ENCODE results near the gene GNB1.
"Not testable (repeated sequence)": the region's sequence is repeated elsewhere in the genome, so short reads cannot be mapped to it uniquely, and the experiment has no call there.

GNB1 gene

DNA sequence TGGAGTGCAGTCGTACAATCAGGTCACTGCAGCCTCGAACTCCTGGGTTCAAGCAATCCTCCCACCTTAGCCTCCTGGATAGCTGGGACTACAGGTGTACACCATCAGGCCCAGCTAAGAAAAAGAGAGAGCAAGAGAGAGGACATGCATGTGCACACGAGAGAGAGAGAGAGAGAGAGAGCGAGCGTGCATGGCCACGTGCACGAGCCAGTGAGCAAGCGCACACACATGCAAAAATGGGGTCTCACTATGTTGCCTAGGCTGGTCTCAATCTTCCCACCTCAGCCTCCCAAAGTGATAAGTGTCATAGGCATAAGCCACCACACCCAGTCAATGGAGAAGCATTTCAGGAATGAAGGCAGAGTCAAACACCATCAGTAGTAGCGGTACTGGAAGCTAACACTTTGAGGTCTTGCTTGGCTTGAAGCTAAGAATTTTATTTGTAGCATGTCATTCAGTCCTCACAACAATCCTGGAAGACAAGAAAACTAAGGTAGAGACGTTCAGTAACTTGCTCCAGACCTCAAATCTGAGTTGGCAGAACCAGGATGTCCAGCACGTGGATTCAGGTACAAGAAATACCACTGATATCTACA, 14.5 kb downstream of the GNB1 start:
- Histone ChIP-seq H3K9me3 (ENCODE audit: low read length) (no peaks in the 10 kb centered on the region), H3K4me3 (ENCODE audit: low read depth in 1 of 2, low read length in 2 of 2) (no peak overlapping the region), H3K36me3 (ENCODE audit: insufficient read depth, low read length) (peaks cover 24% of the 10 kb centered on the region), H3K4me1 (ENCODE audit: insufficient read depth, low read length) (peaks cover 63% of the 10 kb centered on the region), H3K27me3 (ENCODE audit: control insufficient read depth in 1 of 2, insufficient read depth in 2 of 2, low read length in 2 of 2) (no peaks in the 10 kb centered on the region), H3K27ac (ENCODE audit: low read depth, low read length) (no peak overlapping the region), H3K9ac (ENCODE audit: low read length) (no peak overlapping the region)

DNA sequence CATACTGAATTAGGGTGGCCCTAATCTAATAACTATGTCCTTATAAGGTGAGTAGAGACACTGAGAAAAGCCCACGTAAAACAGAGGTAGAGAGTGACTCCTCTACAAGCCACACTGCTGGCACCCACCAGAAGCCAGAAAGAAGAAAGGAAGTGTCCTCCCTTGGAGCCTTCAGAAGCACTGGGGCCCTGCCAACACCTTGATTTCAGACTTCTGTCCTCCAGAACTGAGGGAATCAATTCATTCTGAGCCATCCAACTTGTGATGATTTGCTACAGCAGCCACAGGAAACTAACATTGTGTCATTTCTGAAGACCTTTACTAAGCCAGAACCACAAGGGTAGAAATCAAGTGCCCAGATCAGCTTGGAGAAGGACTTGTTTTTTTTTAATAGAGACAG, 15.0 kb downstream of the GNB1 start:
- Histone ChIP-seq H3K9me3 (ENCODE audit: low read length) (no peaks in the 10 kb centered on the region), H3K27ac (ENCODE audit: low read depth, low read length) (no peak overlapping the region), H3K27me3 (ENCODE audit: control insufficient read depth in 1 of 2, insufficient read depth in 2 of 2, low read length in 2 of 2) (no peaks in the 10 kb centered on the region), H3K4me3 (ENCODE audit: low read depth in 1 of 2, low read length in 2 of 2) (no peak overlapping the region), H3K9ac (ENCODE audit: low read length) (no peak overlapping the region), H3K4me1 (ENCODE audit: insufficient read depth, low read length) (peaks cover 63% of the 10 kb centered on the region), H3K36me3 (ENCODE audit: insufficient read depth, low read length) (peaks cover 24% of the 10 kb centered on the region)

DNA sequence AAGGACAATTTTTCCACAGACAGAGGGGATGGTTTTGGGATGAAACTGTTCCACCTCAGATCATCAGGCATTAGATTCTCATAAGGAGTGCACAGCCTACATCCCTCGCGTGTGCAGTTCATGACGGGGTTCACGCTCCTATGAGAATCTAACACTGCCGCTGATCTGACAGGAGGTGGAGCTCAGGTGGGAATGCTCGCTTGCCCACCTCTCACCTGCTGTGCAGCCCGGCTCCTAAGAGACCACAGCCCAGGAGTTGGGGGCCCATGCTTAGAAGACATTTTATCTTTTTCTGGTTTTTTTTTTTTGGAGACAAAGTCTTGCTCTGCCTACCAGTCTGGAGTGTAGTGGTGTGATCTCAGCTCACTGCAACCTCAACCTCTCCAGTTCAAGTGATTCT, 16.0 kb downstream of the GNB1 start:
- H3K9ac ChIP-seq (ENCODE audit: low read length): no peak overlapping the region
- H3K27me3 ChIP-seq (ENCODE audit: control insufficient read depth in 1 of 2, insufficient read depth in 2 of 2, low read length in 2 of 2): no peaks in the 10 kb centered on the region
- no peak overlapping the region for H3K27ac ChIP-seq (ENCODE audit: low read depth, low read length)
- no peaks in the 10 kb centered on the region for H3K9me3 ChIP-seq (ENCODE audit: low read length)
- H3K4me1 ChIP-seq (ENCODE audit: insufficient read depth, low read length): peaks cover 59% of the 10 kb centered on the region
- peaks cover 24% of the 10 kb centered on the region for H3K36me3 ChIP-seq (ENCODE audit: insufficient read depth, low read length)
- H3K4me3 ChIP-seq (ENCODE audit: low read depth in 1 of 2, low read length in 2 of 2): no peak overlapping the region

DNA sequence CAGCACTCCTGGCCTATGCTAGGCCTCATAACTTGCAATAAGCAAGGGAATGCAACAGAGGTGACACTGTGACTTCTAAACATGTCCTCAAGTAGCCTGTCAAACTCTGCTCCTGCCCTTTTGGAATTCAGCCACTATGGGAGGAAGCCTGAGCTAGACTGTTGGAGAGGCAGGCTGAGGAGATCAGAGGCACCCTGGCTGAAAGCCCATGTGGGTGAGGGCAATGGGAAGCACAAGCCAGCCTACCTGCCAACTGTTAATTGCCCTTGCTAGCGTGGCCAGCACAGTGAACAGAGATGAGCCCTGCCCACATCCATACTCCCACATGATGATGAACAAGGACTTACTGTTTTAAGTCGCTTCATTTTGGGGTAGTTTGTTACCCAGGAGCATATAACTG, 17.7 kb downstream of the GNB1 start:
- peaks cover 51% of the 10 kb centered on the region for H3K4me1 ChIP-seq (ENCODE audit: insufficient read depth, low read length)
- no peaks in the 10 kb centered on the region for H3K27me3 ChIP-seq (ENCODE audit: control insufficient read depth in 1 of 2, insufficient read depth in 2 of 2, low read length in 2 of 2)
- no peak overlapping the region for H3K27ac ChIP-seq (ENCODE audit: low read depth, low read length)
- H3K9me3 ChIP-seq (ENCODE audit: low read length): no peaks in the 10 kb centered on the region
- H3K36me3 ChIP-seq (ENCODE audit: insufficient read depth, low read length): peaks cover 20% of the 10 kb centered on the region
- no peak overlapping the region for H3K4me3 ChIP-seq (ENCODE audit: low read depth in 1 of 2, low read length in 2 of 2)
- H3K9ac ChIP-seq (ENCODE audit: low read length): no peak overlapping the region

DNA sequence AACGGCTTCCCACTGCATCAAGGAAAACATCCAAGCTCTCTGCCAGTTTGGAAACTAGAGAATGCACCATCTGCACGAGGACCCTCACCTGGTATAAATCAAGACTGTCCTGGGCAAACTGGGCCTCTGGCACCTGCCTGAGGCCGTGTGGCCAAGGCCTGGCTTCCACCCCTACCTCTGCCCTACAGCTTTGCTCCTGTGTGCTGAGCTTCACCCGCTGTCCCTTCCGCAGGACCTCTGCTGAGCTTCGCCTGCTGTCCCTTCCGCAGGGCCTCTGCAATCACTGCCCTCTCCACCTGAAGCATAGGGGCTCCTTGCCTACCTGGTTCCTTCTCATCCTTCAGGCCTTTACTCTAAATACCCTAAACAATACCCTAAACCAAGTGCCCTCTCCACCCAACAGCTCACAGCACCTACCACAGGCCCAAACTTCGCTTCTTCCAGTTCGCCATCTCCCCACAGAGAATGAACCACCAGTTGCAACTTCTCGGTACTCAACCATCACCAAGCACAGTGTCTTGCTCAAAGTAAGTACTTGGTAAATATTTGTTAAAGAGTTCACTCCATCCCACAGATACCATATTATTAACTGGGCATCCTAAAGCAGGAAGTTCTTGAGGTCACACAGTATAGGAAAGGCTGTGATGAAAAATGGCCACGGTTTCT, 18.4 kb downstream of the GNB1 start:
- H3K9ac ChIP-seq (ENCODE audit: low read length): no peak overlapping the region
- H3K27me3 ChIP-seq (ENCODE audit: control insufficient read depth in 1 of 2, insufficient read depth in 2 of 2, low read length in 2 of 2): no peaks in the 10 kb centered on the region
- peaks cover 20% of the 10 kb centered on the region for H3K36me3 ChIP-seq (ENCODE audit: insufficient read depth, low read length)
- peaks cover 45% of the 10 kb centered on the region for H3K4me1 ChIP-seq (ENCODE audit: insufficient read depth, low read length)
- no peak overlapping the region for H3K27ac ChIP-seq (ENCODE audit: low read depth, low read length)
- no peaks in the 10 kb centered on the region for H3K9me3 ChIP-seq (ENCODE audit: low read length)
- no peak overlapping the region for H3K4me3 ChIP-seq (ENCODE audit: low read depth in 1 of 2, low read length in 2 of 2)

DNA sequence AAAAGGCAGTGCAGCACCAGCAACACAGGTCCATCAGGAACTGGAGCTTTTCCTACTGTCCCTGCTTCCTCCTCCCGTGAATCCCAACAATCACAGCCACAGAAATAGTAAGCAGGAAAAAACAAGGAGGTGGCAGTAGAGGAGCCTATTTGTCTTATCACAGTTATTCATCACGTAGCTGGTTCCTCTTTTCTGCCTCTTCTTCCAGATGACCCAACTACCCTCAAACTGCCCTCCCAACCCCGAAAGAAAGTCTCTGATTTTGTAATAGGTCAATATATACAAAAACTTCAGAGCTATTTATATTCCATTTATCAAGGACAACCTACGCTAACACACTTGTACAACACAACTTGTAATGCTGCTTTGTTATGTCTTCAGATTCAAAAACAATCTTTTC, 21.4 kb downstream of the GNB1 start:
- H3K27ac ChIP-seq (ENCODE audit: low read depth, low read length): no peak overlapping the region
- no peak overlapping the region for H3K4me3 ChIP-seq (ENCODE audit: low read depth in 1 of 2, low read length in 2 of 2)
- no peaks in the 10 kb centered on the region for H3K9me3 ChIP-seq (ENCODE audit: low read length)
- no peaks in the 10 kb centered on the region for H3K27me3 ChIP-seq (ENCODE audit: control insufficient read depth in 1 of 2, insufficient read depth in 2 of 2, low read length in 2 of 2)
- H3K36me3 ChIP-seq (ENCODE audit: insufficient read depth, low read length): peaks cover 13% of the 10 kb centered on the region
- no peak overlapping the region for H3K9ac ChIP-seq (ENCODE audit: low read length)
- peaks cover 33% of the 10 kb centered on the region for H3K4me1 ChIP-seq (ENCODE audit: insufficient read depth, low read length)

DNA sequence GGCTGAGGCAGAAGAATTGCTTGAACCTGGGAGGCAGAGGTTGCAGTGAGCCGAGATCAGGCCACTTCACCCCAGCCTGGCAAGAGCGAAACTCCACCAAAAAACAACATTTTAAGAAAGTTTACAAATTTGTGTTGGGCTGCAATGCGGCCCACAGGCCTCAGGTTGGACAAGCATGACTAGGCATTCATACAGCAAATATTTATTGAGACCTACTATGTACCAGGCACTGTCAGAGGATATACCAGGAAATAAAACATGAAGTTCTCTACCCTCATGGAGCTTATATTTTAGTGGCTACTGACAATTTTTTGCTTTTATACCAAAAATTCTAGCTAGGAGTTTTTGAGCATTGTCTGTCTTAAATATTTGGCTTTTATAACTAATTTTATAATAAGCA, 23.7 kb downstream of the GNB1 start:
- Histone ChIP-seq H3K4me3 (ENCODE audit: low read depth in 1 of 2, low read length in 2 of 2) (no peak overlapping the region), H3K27ac (ENCODE audit: low read depth, low read length) (no peak overlapping the region), H3K9ac (ENCODE audit: low read length) (no peak overlapping the region), H3K9me3 (ENCODE audit: low read length) (no peaks in the 10 kb centered on the region), H3K4me1 (ENCODE audit: insufficient read depth, low read length) (peaks cover 32% of the 10 kb centered on the region), H3K27me3 (ENCODE audit: control insufficient read depth in 1 of 2, insufficient read depth in 2 of 2, low read length in 2 of 2) (no peaks in the 10 kb centered on the region), H3K36me3 (ENCODE audit: insufficient read depth, low read length) (no peaks in the 10 kb centered on the region)

DNA sequence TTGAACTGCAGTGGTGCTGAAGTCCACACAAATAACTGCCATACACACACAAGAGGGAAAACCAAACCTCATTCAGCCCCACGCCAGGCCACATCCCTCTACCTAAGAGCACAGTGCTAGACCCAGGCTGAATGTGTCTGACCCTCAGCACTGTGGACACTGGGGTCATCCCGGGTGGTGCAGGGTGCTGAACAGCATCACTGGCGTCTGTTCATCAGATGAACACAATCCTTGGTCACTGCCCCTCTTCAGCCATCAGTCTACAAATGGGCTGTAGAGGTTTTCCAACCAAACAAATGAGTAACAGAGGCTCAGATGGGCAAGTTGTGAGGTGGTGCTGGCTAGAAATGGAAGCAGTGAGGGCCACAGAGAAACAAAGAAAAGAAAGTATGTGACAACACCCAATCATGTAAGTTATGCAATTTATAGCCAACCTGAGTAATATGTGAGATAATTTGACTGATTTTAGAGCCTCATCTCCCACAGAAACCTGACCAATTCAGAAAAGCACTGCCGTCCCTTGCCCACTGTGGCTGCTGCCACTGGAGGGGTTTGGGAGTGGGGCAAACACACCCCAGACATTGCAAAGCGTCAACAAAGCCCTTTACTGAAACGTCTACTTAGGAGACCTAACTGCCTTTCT, 27.9 kb downstream of the GNB1 start:
- Histone ChIP-seq H3K9ac (ENCODE audit: low read length) (no peak overlapping the region), H3K9me3 (ENCODE audit: low read length) (no peaks in the 10 kb centered on the region), H3K4me1 (ENCODE audit: insufficient read depth, low read length) (peaks cover 41% of the 10 kb centered on the region), H3K27ac (ENCODE audit: low read depth, low read length) (no peak overlapping the region), H3K4me3 (ENCODE audit: low read depth in 1 of 2, low read length in 2 of 2) (no peak overlapping the region), H3K27me3 (ENCODE audit: control insufficient read depth in 1 of 2, insufficient read depth in 2 of 2, low read length in 2 of 2) (no peaks in the 10 kb centered on the region), H3K36me3 (ENCODE audit: insufficient read depth, low read length) (no peaks in the 10 kb centered on the region)

DNA sequence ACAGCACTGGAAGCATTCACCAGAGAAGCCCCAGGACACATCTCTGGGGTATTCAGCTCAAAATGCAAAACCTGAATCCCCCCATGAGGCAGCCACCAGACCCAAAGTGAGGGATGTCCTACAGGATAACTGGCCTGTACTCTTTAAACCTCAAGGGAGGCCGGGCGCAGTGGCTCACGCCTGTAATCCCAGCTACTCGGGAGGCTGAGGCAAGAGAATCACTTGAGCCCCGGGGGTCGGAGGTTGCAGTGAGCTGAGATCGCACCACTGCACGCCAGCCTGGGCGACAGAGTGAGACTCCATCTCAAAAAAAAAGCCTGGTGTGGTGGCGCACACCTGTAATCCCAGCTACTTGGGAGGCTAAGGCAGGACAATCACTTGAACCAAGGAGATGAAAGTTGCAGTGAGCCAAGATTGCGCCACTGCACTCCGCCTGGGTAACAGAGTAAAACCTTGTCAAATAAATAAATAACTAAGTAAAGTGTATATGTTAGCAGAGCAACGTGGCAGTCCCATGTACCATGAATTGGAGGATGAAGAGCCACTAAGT, 29.1 kb downstream of the GNB1 start:
- peaks cover 49% of the 10 kb centered on the region for H3K4me1 ChIP-seq (ENCODE audit: insufficient read depth, low read length)
- not testable (repeated sequence) for H3K4me3 ChIP-seq (ENCODE audit: low read depth in 1 of 2, low read length in 2 of 2); H3K9ac ChIP-seq (ENCODE audit: low read length); H3K36me3 ChIP-seq (ENCODE audit: insufficient read depth, low read length); H3K9me3 ChIP-seq (ENCODE audit: low read length); H3K27ac ChIP-seq (ENCODE audit: low read depth, low read length); H3K27me3 ChIP-seq (ENCODE audit: control insufficient read depth in 1 of 2, insufficient read depth in 2 of 2, low read length in 2 of 2)

DNA sequence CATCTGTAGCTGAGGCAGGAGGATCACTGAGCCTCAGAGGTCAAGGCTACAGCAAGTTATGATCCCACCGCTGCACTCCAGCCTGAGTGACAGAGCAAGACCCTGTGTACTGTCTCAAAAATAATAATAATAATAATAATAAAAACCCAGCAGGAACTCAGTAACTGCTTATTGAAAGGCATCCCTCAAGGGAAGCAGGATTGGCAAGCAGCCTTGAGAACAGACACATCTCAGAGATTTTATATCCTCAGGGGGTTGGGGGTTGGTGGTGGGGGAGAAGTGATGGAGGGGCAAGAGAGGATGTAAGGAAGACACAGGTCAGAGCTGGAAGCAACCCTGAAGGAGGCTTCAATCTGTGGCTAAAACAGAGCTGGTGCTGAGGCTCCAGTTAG, 29.6 kb downstream of the GNB1 start:
- H3K4me1 ChIP-seq (ENCODE audit: insufficient read depth, low read length): peaks cover 49% of the 10 kb centered on the region
- no peaks in the 10 kb centered on the region for H3K27me3 ChIP-seq (ENCODE audit: control insufficient read depth in 1 of 2, insufficient read depth in 2 of 2, low read length in 2 of 2)
- no peaks in the 10 kb centered on the region for H3K36me3 ChIP-seq (ENCODE audit: insufficient read depth, low read length)
- no peaks in the 10 kb centered on the region for H3K9me3 ChIP-seq (ENCODE audit: low read length)
- no peak overlapping the region for H3K4me3 ChIP-seq (ENCODE audit: low read depth in 1 of 2, low read length in 2 of 2)
- no peak overlapping the region for H3K9ac ChIP-seq (ENCODE audit: low read length)
- no peak overlapping the region for H3K27ac ChIP-seq (ENCODE audit: low read depth, low read length)

DNA sequence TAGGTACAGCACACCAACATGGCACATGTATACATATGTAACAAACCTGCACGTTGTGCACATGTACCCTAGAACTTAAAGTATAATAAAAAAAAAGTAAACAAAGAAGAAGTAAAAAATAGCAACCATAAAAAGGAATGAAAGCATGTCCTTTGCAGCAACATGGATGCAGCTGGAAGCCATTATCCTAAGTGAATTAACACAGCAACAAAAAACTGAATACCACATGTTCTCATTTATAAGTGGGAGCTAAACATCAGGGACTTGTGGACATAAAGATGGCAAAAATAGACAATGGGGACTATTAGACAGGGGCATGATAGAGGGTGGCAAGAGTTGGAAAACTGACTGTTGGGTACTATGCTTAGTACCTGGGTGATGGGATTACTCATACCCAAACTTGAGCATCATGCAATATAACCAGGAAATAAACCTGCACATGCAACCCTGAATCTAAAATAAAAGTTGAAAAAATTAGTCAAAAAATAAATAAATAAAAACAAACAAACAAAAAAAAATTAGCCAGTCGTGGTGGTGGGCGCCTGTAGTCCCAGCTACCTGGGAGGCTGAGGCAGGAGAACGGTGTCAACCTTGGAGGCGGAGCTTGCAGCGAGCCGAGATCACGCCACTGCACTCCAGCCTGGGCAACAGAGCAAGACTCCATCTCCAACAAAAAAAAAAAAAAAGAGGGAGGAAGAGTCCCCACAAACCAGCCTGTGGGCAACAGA, 30.8 kb downstream of the GNB1 start:
- peaks cover 49% of the 10 kb centered on the region for H3K4me1 ChIP-seq (ENCODE audit: insufficient read depth, low read length)
- not testable (repeated sequence) for H3K27me3 ChIP-seq (ENCODE audit: control insufficient read depth in 1 of 2, insufficient read depth in 2 of 2, low read length in 2 of 2); H3K27ac ChIP-seq (ENCODE audit: low read depth, low read length); H3K36me3 ChIP-seq (ENCODE audit: insufficient read depth, low read length); H3K4me3 ChIP-seq (ENCODE audit: low read depth in 1 of 2, low read length in 2 of 2); H3K9ac ChIP-seq (ENCODE audit: low read length); H3K9me3 ChIP-seq (ENCODE audit: low read length)

Measured in muscle layer of colon (tissue), 2 donors.